Stimulated activated naive CD8-positive, alpha-beta T cell treated with anti-CD3 and anti-CD28 coated beads, Interleukin-15, Interleukin-2, amounts not matched to agents 100 ng/mL and 50 ng/mL, for 24 hours (primary cell): ENCODE measurements around the gene SLC26A6.

Experiments used
- H3K27ac Mint-ChIP-seq: one replicate; pipeline ENCODE4 v1.8.0; 2021; ENCODE audit warnings: mild to moderate bottlenecking, mixed read lengths
- H3K27me3 Mint-ChIP-seq: one replicate; pipeline ENCODE4 v1.8.0; 2021; ENCODE audit warnings: mixed read lengths
- H3K36me3 Mint-ChIP-seq: one replicate; pipeline ENCODE4 v1.8.0; 2021; ENCODE audit warnings: low read depth, mixed read lengths
- H3K4me1 Mint-ChIP-seq: one replicate; pipeline ENCODE4 v1.8.0; 2021; ENCODE audit warnings: low read depth, mixed read lengths
- H3K4me3 Mint-ChIP-seq: one replicate; pipeline ENCODE4 v1.8.0; 2021; ENCODE audit warnings: mild to moderate bottlenecking, mixed read lengths
- H3K9me3 Mint-ChIP-seq: one replicate; pipeline ENCODE4 v1.8.0; 2021; ENCODE audit warnings: mixed read lengths

Gene SLC26A6

DNA sequence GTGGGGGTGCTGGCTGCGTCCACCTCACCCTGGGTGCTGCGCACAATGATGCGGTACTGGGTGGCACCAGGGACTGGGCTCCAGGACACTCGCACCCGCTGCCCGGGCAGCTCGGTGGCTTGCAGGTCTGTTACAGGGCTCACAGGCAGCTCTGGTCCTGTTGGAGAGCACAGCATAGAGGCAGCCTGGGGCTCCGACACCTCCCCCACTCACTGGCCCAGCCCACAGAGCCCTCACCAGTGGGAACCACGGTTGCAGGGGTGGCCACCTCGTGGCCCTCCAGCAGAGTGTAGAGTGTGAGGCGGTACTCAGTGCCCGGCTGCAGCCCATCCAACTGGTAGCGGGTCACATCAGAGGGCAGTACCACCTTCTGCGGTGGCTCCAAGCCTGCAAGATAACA is 43.8 kb downstream of the SLC26A6 start:
- H3K27me3 Mint-ChIP-seq, result peaks cover 38% of the 10 kb centered on the region
- no peaks in the 10 kb centered on the region for H3K36me3 Mint-ChIP-seq
- H3K4me3 Mint-ChIP-seq, result no peak overlapping the region
- H3K9me3 Mint-ChIP-seq, result no peaks in the 10 kb centered on the region
- H3K4me1 Mint-ChIP-seq, result peaks cover 8% of the 10 kb centered on the region
- no peak overlapping the region for H3K27ac Mint-ChIP-seq

DNA sequence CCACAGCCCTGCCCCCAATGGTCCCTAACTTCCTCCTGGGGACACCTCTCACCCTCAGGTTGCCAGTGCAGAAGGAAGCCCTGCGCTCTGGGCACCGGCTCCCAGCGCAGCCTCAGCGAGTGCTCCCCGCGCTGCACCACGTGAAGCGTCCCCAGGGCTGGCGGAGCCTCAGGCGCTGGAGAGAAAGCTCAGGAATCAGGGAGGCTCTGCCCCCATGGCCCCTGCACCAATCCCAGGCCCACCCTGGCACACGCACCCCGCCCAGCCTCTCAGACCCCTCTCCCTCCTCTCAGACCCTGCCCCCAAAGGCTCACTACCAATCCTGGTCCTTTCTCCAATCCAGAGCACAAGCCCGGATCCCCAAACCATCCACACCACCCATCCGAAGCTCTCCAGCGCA is 47.0 kb downstream of the SLC26A6 start:
- Mint-ChIP-seq H3K4me3 (no peak overlapping the region), H3K4me1 (no peaks in the 10 kb centered on the region), H3K36me3 (no peaks in the 10 kb centered on the region), H3K27me3 (peaks cover 27% of the 10 kb centered on the region), H3K27ac (no peak overlapping the region), H3K9me3 (no peaks in the 10 kb centered on the region)

DNA sequence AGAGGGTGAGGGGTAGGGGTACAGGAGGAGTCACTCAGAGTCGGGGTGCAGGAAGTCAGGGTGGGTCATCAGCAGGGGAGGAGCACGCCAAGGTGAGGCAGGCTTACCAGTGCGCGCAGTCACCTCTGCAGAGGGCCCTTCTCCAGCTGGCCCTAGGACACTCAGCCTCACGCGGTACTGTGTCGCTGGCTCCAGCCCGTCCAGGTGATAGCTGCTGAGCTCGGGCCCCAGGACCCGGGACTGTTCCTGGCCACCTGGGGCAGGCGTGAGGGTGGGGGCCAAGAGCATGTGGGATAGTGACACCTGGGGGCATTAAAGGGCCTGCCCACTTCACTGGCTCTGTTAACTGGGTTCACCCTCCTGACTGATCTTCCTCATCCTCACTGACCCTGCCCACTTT is 47.6 kb downstream of the SLC26A6 start:
- H3K4me3 Mint-ChIP-seq, result no peak overlapping the region
- no peaks in the 10 kb centered on the region for H3K9me3 Mint-ChIP-seq
- no peaks in the 10 kb centered on the region for H3K4me1 Mint-ChIP-seq
- H3K27ac Mint-ChIP-seq, result no peak overlapping the region
- H3K27me3 Mint-ChIP-seq, result peaks cover 23% of the 10 kb centered on the region
- no peaks in the 10 kb centered on the region for H3K36me3 Mint-ChIP-seq

DNA sequence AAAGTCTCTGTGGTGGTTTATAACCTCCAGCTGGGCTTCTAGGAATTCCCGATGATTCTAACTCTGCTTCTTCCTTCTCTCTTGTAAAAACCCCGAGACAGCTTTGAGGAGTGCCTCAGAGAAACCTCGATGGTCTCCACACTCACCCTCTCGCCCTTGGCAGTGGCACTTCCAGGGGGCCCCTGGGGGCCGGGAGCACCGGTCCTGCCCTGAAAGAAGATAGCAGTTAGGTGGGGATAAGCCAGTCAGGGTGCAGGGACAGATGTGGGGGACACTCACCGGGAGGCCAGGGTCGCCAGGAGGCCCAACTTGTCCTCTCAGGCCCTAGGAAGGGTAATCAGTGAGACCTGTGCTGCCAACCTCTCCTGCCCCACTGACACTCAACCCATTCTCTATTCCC is 49.9 kb downstream of the SLC26A6 start:
- H3K36me3 Mint-ChIP-seq, result no peaks in the 10 kb centered on the region
- H3K27me3 Mint-ChIP-seq, result peaks cover 14% of the 10 kb centered on the region
- H3K4me3 Mint-ChIP-seq, result no peak overlapping the region
- H3K9me3 Mint-ChIP-seq, result no peaks in the 10 kb centered on the region
- H3K27ac Mint-ChIP-seq, result no peak overlapping the region
- no peaks in the 10 kb centered on the region for H3K4me1 Mint-ChIP-seq

DNA sequence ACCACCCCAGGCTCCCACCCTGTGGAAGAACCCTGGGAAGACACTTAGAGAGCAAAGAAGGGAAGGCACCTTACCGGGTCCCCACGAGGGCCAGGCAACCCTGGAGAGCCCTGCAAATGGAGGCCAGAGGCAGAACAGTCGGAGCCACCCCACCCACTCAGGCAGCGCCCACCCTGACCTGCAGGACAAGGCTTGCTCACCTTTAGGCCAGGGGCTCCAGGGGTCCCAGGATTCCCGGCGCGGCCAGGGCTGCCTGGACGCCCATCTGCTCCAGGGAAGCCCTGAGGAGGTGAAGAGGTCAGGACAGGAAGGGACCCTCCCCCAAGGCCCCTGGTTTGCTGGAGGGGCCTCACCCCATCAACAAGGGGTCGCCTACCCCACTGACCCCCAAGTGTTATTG is 50.4 kb downstream of the SLC26A6 start:
- no peaks in the 10 kb centered on the region for H3K4me1 Mint-ChIP-seq
- peaks cover 12% of the 10 kb centered on the region for H3K27me3 Mint-ChIP-seq
- H3K9me3 Mint-ChIP-seq, result no peaks in the 10 kb centered on the region

DNA sequence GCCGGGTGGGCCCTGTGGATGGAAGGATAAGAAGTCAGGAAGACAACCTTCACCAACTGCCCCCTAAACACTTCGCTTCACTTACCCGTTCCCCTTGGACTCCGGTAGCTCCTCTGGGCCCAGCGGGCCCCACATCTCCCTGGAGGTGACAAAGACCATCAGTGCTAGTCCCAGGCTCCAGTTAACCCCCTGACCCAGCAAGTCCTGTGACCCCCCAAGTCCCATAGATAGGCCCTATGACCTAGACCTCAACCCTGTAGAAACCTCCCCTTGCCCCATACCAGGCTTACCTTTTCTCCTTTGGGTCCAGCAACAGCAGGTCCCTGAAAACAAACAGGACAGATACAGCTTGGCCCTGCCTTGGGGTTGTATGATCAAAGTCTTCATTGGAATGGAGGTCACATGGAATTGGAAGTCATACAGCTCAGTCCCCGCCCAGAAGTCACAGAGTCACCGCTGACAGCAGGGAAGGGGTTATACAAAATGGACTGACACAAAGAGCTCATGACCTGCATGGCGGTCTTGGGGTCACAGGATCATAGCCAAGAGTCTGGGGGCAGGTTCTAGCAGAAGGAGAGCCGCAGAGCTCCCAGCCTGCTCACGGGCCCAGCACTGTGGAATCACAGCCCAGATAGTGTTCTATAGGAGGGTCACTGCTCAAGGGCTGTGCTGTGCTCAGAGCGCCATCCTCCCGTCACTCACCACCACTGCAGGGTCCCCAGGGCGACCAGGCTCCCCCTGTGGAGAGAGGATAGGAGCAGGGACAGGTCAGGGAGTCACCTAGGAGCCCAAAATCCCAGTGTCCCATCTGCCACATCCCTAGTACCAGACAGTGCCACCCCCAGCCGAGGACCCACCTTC is 53.4 kb downstream of the SLC26A6 start:
- Mint-ChIP-seq H3K27me3 (no peaks in the 10 kb centered on the region), H3K27ac (no peak overlapping the region)

More for the DNA sequence above, 50.4 kb downstream of the SLC26A6 start:
- H3K36me3 Mint-ChIP-seq, result no peaks in the 10 kb centered on the region
- no peak overlapping the region for H3K4me3 Mint-ChIP-seq
- H3K27ac Mint-ChIP-seq, result no peak overlapping the region

DNA sequence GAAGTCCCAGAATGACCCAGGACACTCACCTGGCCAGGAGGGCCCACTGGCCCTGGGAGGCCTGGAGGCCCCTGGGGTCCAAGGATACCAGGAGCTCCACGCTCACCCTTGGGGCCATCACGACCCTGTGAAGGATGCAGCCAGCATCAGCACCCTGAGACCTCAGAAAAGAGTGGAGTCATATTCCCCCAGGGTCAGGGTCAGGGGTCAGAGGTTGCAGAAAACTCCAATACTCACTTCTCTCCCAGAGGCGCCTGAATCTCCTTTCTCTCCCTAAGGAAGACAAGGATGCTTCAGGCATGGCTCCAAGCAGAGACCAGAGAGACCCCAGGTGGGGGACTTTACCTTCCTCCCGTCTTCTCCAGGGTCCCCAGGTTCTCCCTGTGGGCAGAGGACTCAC is 58.6 kb downstream of the SLC26A6 start:
- Mint-ChIP-seq H3K9me3 (no peaks in the 10 kb centered on the region), H3K4me1 (no peaks in the 10 kb centered on the region), H3K4me3 (no peak overlapping the region), H3K27me3 (no peaks in the 10 kb centered on the region), H3K36me3 (no peaks in the 10 kb centered on the region), H3K27ac (no peak overlapping the region)

More for the DNA sequence above, 53.4 kb downstream of the SLC26A6 start:
- Mint-ChIP-seq H3K4me1 (no peaks in the 10 kb centered on the region), H3K9me3 (no peaks in the 10 kb centered on the region), H3K4me3 (no peak overlapping the region), H3K36me3 (no peaks in the 10 kb centered on the region)
